IPS DF 6.9 (cell line): ENCODE measurements around the gene MTRFR.
"Not testable (repeated sequence)": the region's sequence is repeated elsewhere in the genome, so short reads cannot be mapped to it uniquely, and the experiment has no call there.

Experiments
- DNase-seq: peaks from one replicate; pipeline ENCODE4 v3.0.0-alpha.2; 2013; ENCODE audit warnings: low read depth, low spot score
- H3K27ac ChIP-seq: one replicate; pipeline ENCODE4 v1.5.1; 2013; ENCODE audit warnings: low read length, control low read depth
- H3K27me3 ChIP-seq: 2 replicates; pipeline ENCODE4 v1.6.1; 2013; ENCODE audit warnings: mild to moderate bottlenecking, low read length; ENCODE audit not compliant: control insufficient read depth, insufficient read depth
- H3K36me3 ChIP-seq: 2 replicates; pipeline ENCODE4 v1.6.1; 2013; ENCODE audit warnings: low read length; ENCODE audit not compliant: control insufficient read depth, insufficient read depth
- H3K4me1 ChIP-seq: 2 replicates; pipeline ENCODE4 v1.6.1; 2013; ENCODE audit warnings: low read length; ENCODE audit not compliant: control insufficient read depth, insufficient read depth
- H3K4me3 ChIP-seq: 2 replicates; pipeline ENCODE4 v1.5.1; 2013; ENCODE audit warnings: mild to moderate bottlenecking, low read length
- H3K9me3 ChIP-seq: 2 replicates; pipeline ENCODE4 v1.6.1; 2013; ENCODE audit warnings: low read length, inconsistent platforms; ENCODE audit not compliant: control insufficient read depth, insufficient read depth
- WGBS: extraction: QIAGEN DNeasy Blood & Tissue Kit; methylation state at CpG from one replicate; pipeline ENCODE4 v1.1.7; 2013; ENCODE audit warnings: mixed read lengths, missing lambda C conversion rate; ENCODE audit not compliant: insufficient read length, insufficient coverage; 5-methylcytosine and 5-hydroxymethylcytosine counted together

MTRFR gene

GRCh38 chr12:123248996-123249741 lies 15.9 kb downstream of the MTRFR start:
- no CpG with 5 or more reads among the region's 26 CpGs for WGBS
- H3K27ac ChIP-seq, DNase-seq, H3K27me3 ChIP-seq, H3K9me3 ChIP-seq, H3K4me3 ChIP-seq, H3K4me1 ChIP-seq: not testable (repeated sequence)
- peaks cover 13% of the 10 kb centered on the region for H3K36me3 ChIP-seq

- no peaks in the 10 kb centered on the region for H3K27me3 ChIP-seq
- H3K4me3 ChIP-seq = no peak overlapping the region
- H3K36me3 ChIP-seq = peaks cover 14% of the 10 kb centered on the region
- no peak for DNase-seq
- H3K27ac ChIP-seq = no peak overlapping the region
- no peaks in the 10 kb centered on the region for H3K9me3 ChIP-seq
- no peaks in the 10 kb centered on the region for H3K4me1 ChIP-seq
- no CpG with 5 or more reads among the region's 13 CpGs for WGBS
Observed at GRCh38 chr12:123250471-123251383, 17.5 kb downstream of the MTRFR start.

- no peak overlapping the region for H3K4me3 ChIP-seq
- no peaks in the 10 kb centered on the region for H3K4me1 ChIP-seq
- peaks cover 14% of the 10 kb centered on the region for H3K36me3 ChIP-seq
- no peaks in the 10 kb centered on the region for H3K9me3 ChIP-seq
- no peak overlapping the region for H3K27ac ChIP-seq
- no peaks in the 10 kb centered on the region for H3K27me3 ChIP-seq
- WGBS = no CpG with 5 or more reads among the region's 8 CpGs
- DNase-seq = no peak
Observed at GRCh38 chr12:123251403-123252076, 18.3 kb downstream of the MTRFR start.

- not testable (repeated sequence) for H3K4me1 ChIP-seq, H3K4me3 ChIP-seq, H3K27ac ChIP-seq, H3K27me3 ChIP-seq, DNase-seq, H3K9me3 ChIP-seq
- WGBS = no CpG with 5 or more reads among the region's 9 CpGs
- peaks cover 14% of the 10 kb centered on the region for H3K36me3 ChIP-seq
Observed at GRCh38 chr12:123252365-123252764, 19.1 kb downstream of the MTRFR start.

GRCh38 chr12:123253641-123254459 lies 20.6 kb downstream of the MTRFR start:
- no peak for DNase-seq
- no peaks in the 10 kb centered on the region for H3K9me3 ChIP-seq
- H3K4me1 ChIP-seq = no peaks in the 10 kb centered on the region
- no peaks in the 10 kb centered on the region for H3K27me3 ChIP-seq
- H3K36me3 ChIP-seq = peaks cover 14% of the 10 kb centered on the region
- no peak overlapping the region for H3K4me3 ChIP-seq
- no CpG with 5 or more reads among the region's 24 CpGs for WGBS
- H3K27ac ChIP-seq = no peak overlapping the region

GRCh38 chr12:123254853-123255446 lies 21.7 kb downstream of the MTRFR start:
- no peak overlapping the region for H3K4me3 ChIP-seq
- WGBS = no CpG with 5 or more reads among the region's 5 CpGs
- H3K4me1 ChIP-seq = no peaks in the 10 kb centered on the region
- no peak overlapping the region for H3K27ac ChIP-seq
- H3K27me3 ChIP-seq = no peaks in the 10 kb centered on the region
- no peaks in the 10 kb centered on the region for H3K9me3 ChIP-seq
- DNase-seq = no peak
- H3K36me3 ChIP-seq = peaks cover 10% of the 10 kb centered on the region

- no peaks in the 10 kb centered on the region for H3K4me1 ChIP-seq
- H3K27ac ChIP-seq = no peak overlapping the region
- no peaks in the 10 kb centered on the region for H3K27me3 ChIP-seq
- H3K4me3 ChIP-seq = no peak overlapping the region
- WGBS = no CpG with 5 or more reads among the region's 4 CpGs
- DNase-seq = no peak
- H3K36me3 ChIP-seq = peaks cover 12% of the 10 kb centered on the region
- H3K9me3 ChIP-seq = no peaks in the 10 kb centered on the region
Observed at GRCh38 chr12:123258593-123258992, 25.4 kb downstream of the MTRFR start.

GRCh38 chr12:123260081-123260480 lies 26.8 kb downstream of the MTRFR start:
- DNase-seq = no peak
- no peaks in the 10 kb centered on the region for H3K9me3 ChIP-seq
- H3K36me3 ChIP-seq = peaks cover 6% of the 10 kb centered on the region; the same call in 1 of the 2 replicates
- no peak overlapping the region for H3K4me3 ChIP-seq
- H3K4me1 ChIP-seq = no peaks in the 10 kb centered on the region
- no peaks in the 10 kb centered on the region for H3K27me3 ChIP-seq
- WGBS = no CpG with 5 or more reads among the region's 9 CpGs
- no peak overlapping the region for H3K27ac ChIP-seq

GRCh38 chr12:123261196-123261595 lies 28.0 kb downstream of the MTRFR start:
- peaks cover 8% of the 10 kb centered on the region; the same call in 1 of the 2 replicates for H3K36me3 ChIP-seq
- H3K27ac ChIP-seq = no peak overlapping the region
- no peaks in the 10 kb centered on the region for H3K4me1 ChIP-seq
- DNase-seq = no peak
- no peak overlapping the region for H3K4me3 ChIP-seq
- H3K27me3 ChIP-seq = no peaks in the 10 kb centered on the region
- no peaks in the 10 kb centered on the region for H3K9me3 ChIP-seq
- WGBS = no CpG with 5 or more reads among the region's 4 CpGs
